Activated T-helper 2 cell treated with anti-CD3 and anti-CD28 coated beads, Interferon-gamma antibody, Interleukin-2, Interleukin-4, amounts not matched to agents 10 μg/mL and 5 μg/mL and 100 μg/mL, durations not matched to agents 14 hours and 24 hours and 36 hours (primary cell): ENCODE measurements around the gene PCYOX1L. TPM values are rescaled to one million over a fixed set of nuclear protein-coding genes. Genes with fewer than 3 reads are reported as not detected.
"Not testable (repeated sequence)": the region's sequence is repeated elsewhere in the genome, so short reads cannot be mapped to it uniquely, and the experiment has no call there.

Source experiments
- DNase-seq: peaks from one replicate; pipeline ENCODE4 v3.0.0; 2021; ENCODE audit warnings: low spot score
- H3K27ac Mint-ChIP-seq: one replicate; pipeline ENCODE4 v1.8.0; 2021; ENCODE audit warnings: mixed read lengths
- H3K27me3 Mint-ChIP-seq: one replicate; pipeline ENCODE4 v1.8.0; 2021; ENCODE audit warnings: low read depth, mixed read lengths
- H3K36me3 Mint-ChIP-seq: one replicate; pipeline ENCODE4 v1.8.0; 2021; ENCODE audit warnings: low read depth, mixed read lengths
- H3K4me1 Mint-ChIP-seq: one replicate; pipeline ENCODE4 v1.8.0; 2021; ENCODE audit warnings: low read depth, mixed read lengths
- H3K4me3 Mint-ChIP-seq: one replicate; pipeline ENCODE4 v1.8.0; 2021; ENCODE audit warnings: low read depth, mild to moderate bottlenecking, moderate library complexity, mixed read lengths
- H3K9me3 Mint-ChIP-seq: one replicate; pipeline ENCODE4 v1.8.0; 2021; ENCODE audit warnings: mixed read lengths
- intact Hi-C: fragments of 100-400 bp; cut with micrococcal nuclease; formaldehyde crosslinking; loops from one replicate; pipeline ENCODE4 v1.15.1; 2023
- total RNA-seq: library from RNA; stranded (reverse); gene quantifications from 2 replicates; pipeline ENCODE4 v1.2.3, GENCODE V29; 2022

Gene PCYOX1L
- total RNA-seq, 1 donor from 2014 or later: 17.8 TPM

DNA sequence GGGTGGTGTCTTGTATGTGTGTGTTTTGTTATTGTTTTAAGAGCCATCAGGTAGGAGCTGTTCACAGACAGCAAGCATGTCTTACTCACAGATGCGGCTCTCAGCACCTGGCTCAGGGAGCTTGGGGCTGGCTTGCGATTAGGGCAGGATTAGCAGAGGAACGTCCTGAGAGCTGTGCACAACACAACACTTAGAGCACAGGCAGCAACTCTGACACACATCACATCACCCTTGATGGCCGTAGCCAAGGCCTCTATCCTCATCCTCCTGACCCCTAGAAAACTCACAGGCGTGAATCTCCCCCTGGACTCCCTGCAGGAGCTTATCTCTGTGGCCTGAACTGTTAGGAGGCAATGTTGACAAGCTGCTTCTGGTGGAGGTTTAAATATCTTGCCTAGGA is 28.3 kb downstream of the PCYOX1L start:
- no peak overlapping the region for H3K4me3 Mint-ChIP-seq
- intact Hi-C loops: no loop called here
- H3K4me1 Mint-ChIP-seq: no peaks in the 10 kb centered on the region
- no peaks in the 10 kb centered on the region for H3K9me3 Mint-ChIP-seq
- no peak overlapping the region for H3K27ac Mint-ChIP-seq
- H3K36me3 Mint-ChIP-seq: no peaks in the 10 kb centered on the region
- peaks cover 9% of the 10 kb centered on the region for H3K27me3 Mint-ChIP-seq
- no peak for DNase-seq

DNA sequence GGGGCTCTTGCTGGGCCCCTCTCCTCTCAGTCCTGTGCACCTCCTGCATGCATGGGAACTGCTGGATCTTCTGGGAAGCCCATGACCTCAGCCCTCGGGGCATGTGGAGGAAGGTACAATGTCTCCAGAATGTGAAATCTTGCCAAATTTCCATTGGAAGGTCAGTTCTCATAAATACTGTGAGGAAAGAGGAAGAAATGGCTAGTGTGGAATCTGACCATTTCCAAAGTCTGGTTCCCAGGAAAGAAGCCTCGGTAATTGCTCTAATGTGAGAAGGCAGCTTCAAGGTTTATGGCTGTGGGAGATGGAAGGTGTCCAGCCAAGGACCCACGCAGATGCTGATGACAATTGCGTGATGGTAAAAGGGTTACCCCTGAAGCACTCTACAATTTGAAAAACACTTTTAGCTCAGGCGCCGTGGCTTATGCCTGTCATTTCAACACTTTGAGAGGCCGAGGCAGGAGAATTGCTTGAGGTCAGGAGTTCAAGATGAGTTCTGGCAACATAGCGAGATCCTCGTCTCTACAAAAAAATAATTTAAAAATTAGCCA is 29.3 kb downstream of the PCYOX1L start:
- no peaks in the 10 kb centered on the region for H3K36me3 Mint-ChIP-seq
- no peaks in the 10 kb centered on the region for H3K9me3 Mint-ChIP-seq
- no peak overlapping the region for H3K27ac Mint-ChIP-seq
- H3K4me1 Mint-ChIP-seq: no peaks in the 10 kb centered on the region
- intact Hi-C loops: no loop called here
- peaks cover 9% of the 10 kb centered on the region for H3K27me3 Mint-ChIP-seq
- no peak overlapping the region for H3K4me3 Mint-ChIP-seq
- DNase-seq: no peak

- no peak overlapping the region for H3K27ac Mint-ChIP-seq
- no peaks in the 10 kb centered on the region for H3K4me1 Mint-ChIP-seq
- no peak overlapping the region for H3K4me3 Mint-ChIP-seq
- no peaks in the 10 kb centered on the region for H3K36me3 Mint-ChIP-seq
- no peaks in the 10 kb centered on the region for H3K9me3 Mint-ChIP-seq
- H3K27me3 Mint-ChIP-seq: peaks cover 9% of the 10 kb centered on the region
- intact Hi-C loops: no loop called here
- no peak for DNase-seq
These were observed 30.1 kb downstream of the PCYOX1L start for GRCh38 chr5:149387982-149388381.

- no peaks in the 10 kb centered on the region for H3K36me3 Mint-ChIP-seq
- H3K4me3 Mint-ChIP-seq: no peak overlapping the region
- H3K27me3 Mint-ChIP-seq: peaks cover 9% of the 10 kb centered on the region
- H3K27ac Mint-ChIP-seq: no peak overlapping the region
- DNase-seq: no peak
- no peaks in the 10 kb centered on the region for H3K9me3 Mint-ChIP-seq
- H3K4me1 Mint-ChIP-seq: no peaks in the 10 kb centered on the region
- intact Hi-C loops: no loop called here
These were observed 30.8 kb downstream of the PCYOX1L start for GRCh38 chr5:149388498-149389190.

DNA sequence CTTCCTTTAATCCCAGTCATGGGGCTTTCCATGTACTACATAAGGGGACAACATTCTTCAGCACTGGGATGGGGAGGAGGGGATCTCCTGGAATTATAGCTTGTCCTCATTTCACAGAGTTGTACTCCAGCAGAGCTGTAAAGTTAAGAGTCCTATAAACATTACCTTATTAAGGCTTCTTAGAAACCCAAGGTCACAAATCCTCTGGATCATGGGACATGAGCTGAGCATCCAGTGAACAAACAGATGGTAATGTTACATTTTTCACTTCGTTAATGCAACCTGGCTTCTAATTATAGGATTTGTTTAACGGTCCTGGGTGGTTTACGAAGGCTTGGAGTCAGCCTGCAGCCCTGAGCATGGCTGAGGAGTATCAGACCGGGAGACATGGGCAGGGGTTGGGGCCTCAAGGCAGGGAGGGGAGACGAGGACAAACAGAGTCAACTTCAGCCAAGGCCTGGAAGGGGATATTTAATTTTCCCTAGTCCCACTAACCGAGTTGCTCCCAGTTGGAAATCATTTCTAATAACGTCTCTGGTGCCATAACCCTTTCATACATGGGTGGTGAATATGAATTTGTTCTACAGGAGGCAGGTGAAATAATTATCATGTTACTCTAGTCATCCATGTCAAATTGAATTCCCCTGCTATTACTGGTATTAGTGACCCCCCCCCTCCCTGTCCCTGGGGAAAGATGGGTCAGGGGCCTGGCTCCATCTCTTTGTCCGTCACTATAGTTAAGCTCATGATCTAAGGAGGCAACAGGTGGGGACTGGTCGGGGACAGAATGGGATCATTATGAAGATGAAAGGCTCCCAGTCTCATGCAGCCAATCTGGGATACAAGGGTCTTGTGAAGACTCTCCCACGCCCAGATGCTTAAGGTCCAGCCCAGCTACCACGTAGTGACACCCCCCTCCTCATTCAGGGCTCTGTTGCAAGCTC is 32.0 kb downstream of the PCYOX1L start:
- Mint-ChIP-seq H3K4me3 (no peak overlapping the region), H3K36me3 (no peaks in the 10 kb centered on the region), H3K27me3 (peaks cover 9% of the 10 kb centered on the region), H3K4me1 (no peaks in the 10 kb centered on the region), H3K27ac (no peak overlapping the region), H3K9me3 (no peaks in the 10 kb centered on the region)
- intact Hi-C loops: no loop called here
- no peak for DNase-seq

GRCh38 chr5:149391076-149391475 is 33.2 kb downstream of the PCYOX1L start:
- H3K27ac Mint-ChIP-seq, H3K4me1 Mint-ChIP-seq, H3K4me3 Mint-ChIP-seq, H3K9me3 Mint-ChIP-seq, H3K36me3 Mint-ChIP-seq, intact Hi-C loops, H3K27me3 Mint-ChIP-seq, DNase-seq: not testable (repeated sequence)

DNA sequence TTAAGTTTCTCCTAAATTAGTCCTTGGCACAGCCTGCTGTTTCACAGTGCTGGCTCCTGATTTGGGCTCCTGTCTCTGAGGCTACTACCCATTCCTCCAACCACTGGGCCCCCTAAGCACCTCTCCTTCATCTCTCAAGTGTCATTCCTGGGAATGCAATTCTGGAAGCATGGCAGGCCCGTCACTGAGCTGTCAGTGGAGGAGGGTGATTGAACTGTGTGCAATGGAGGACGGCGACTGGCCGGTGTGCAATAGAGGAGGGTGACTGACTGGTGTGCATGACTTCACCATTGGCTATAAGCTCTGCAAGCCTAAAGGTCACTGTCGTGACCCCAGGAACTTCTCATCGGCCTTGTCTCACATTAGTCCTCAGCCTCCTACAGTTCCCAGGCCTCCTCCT is 33.7 kb downstream of the PCYOX1L start:
- intact Hi-C loops: no loop called here

DNA sequence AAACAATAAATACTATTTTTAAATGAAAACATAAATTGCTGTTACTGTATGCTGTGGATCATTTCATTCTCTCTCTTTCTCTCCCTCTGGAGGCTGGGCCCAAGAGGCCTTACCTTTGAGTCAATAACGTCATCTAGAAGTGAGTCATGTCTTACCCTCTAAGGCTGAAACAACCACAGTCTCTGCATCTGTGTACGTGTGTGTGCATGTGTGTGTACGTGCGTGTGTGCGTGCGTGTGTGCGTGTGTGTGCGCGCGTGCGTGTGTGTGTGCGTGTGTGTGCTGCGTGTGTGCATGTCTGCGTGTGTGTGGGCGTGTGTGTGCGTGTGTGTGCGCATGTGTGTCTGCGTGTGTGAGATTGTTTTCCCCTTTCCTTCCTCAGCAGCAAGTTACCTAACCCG is 34.9 kb downstream of the PCYOX1L start:
- intact Hi-C loops: no loop called here
- DNase-seq: no peak
- no peak overlapping the region for H3K4me3 Mint-ChIP-seq
- peaks cover 11% of the 10 kb centered on the region for H3K27me3 Mint-ChIP-seq
- no peaks in the 10 kb centered on the region for H3K36me3 Mint-ChIP-seq
- no peak overlapping the region for H3K27ac Mint-ChIP-seq
- no peaks in the 10 kb centered on the region for H3K9me3 Mint-ChIP-seq
- no peaks in the 10 kb centered on the region for H3K4me1 Mint-ChIP-seq

More for the DNA sequence above, 33.7 kb downstream of the PCYOX1L start:
- Mint-ChIP-seq H3K27me3 (peaks cover 9% of the 10 kb centered on the region), H3K4me1 (no peaks in the 10 kb centered on the region), H3K9me3 (no peaks in the 10 kb centered on the region), H3K4me3 (no peak overlapping the region), H3K36me3 (no peaks in the 10 kb centered on the region), H3K27ac (no peak overlapping the region)
- DNase-seq: no peak

DNA sequence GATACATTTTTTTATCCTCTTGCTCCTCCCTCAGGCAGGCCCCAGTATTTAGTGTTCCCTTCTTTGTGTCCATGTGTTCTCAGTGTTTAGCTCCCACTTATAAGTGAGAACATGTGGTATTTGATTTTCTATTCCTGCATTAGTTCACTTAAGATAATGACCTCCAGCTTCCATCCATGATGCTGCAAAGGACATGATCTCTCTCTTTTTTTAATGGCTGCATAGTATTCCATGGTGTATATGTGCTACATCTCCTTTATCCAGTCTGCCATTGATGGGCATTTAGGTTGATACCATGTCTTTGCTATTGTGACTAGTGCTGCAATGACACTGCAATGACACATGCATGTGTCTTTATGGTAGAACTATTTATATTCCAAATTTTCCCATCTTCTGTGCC is 37.1 kb downstream of the PCYOX1L start:
- H3K27ac Mint-ChIP-seq, H3K27me3 Mint-ChIP-seq: not testable (repeated sequence)

DNA sequence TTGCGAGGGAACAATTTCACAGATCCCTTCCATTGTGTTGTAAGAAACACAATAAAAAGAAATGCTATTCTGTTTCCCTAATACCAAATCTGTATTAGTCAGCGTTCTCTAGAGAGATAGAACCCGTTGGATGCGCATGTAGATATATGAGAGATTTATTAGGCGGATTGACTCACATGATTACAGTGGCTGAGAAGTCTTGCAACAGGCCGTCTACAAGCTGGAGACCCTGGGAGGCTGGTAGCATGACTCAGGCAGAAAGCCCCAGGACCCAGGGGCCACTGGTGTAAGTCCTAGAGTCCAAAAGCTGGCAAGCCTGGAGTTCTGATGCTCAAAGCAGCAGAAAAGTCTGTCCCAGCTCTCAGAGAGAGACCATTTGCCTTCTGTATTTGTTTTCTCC is 39.7 kb downstream of the PCYOX1L start:
- intact Hi-C loops: no loop called here
- no peak for DNase-seq
- H3K36me3 Mint-ChIP-seq: no peaks in the 10 kb centered on the region
- no peaks in the 10 kb centered on the region for H3K9me3 Mint-ChIP-seq
- no peak overlapping the region for H3K4me3 Mint-ChIP-seq
- no peak overlapping the region for H3K27ac Mint-ChIP-seq
- no peaks in the 10 kb centered on the region for H3K4me1 Mint-ChIP-seq
- H3K27me3 Mint-ChIP-seq: peaks cover 2% of the 10 kb centered on the region

More for the DNA sequence above, 37.1 kb downstream of the PCYOX1L start:
- DNase-seq, H3K9me3 Mint-ChIP-seq, H3K4me1 Mint-ChIP-seq, H3K4me3 Mint-ChIP-seq, H3K36me3 Mint-ChIP-seq, intact Hi-C loops: not testable (repeated sequence)

GRCh38 chr5:149398747-149399266 is 41.0 kb downstream of the PCYOX1L start:
- H3K4me1 Mint-ChIP-seq, H3K27me3 Mint-ChIP-seq, intact Hi-C loops, H3K4me3 Mint-ChIP-seq, H3K27ac Mint-ChIP-seq, DNase-seq, H3K9me3 Mint-ChIP-seq, H3K36me3 Mint-ChIP-seq: not testable (repeated sequence)

DNA sequence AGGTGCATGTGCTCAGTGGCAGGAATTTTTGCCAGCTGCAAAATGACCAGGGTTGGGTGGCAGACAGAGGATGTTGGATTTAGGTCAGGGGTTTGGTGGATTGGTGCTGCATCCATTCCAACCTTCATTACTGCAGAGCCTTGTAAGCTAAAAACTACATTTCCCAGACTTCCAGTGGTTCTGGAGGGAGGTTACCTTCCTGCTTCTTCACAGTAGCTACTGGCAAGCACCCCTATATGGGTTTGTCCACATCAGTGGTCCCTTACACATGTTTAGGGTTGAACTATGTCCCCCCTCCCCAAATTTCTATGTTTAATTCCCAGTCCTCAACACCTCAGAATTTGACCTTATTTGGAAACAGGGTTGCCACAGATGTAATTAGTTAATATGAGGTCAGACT is 41.9 kb downstream of the PCYOX1L start:
- no peak for DNase-seq
- H3K27ac Mint-ChIP-seq: no peak overlapping the region
- no peaks in the 10 kb centered on the region for H3K4me1 Mint-ChIP-seq
- intact Hi-C loops: no loop called here
- no peaks in the 10 kb centered on the region for H3K9me3 Mint-ChIP-seq
- no peak overlapping the region for H3K4me3 Mint-ChIP-seq
- H3K27me3 Mint-ChIP-seq: peaks cover 2% of the 10 kb centered on the region
- H3K36me3 Mint-ChIP-seq: no peaks in the 10 kb centered on the region

DNA sequence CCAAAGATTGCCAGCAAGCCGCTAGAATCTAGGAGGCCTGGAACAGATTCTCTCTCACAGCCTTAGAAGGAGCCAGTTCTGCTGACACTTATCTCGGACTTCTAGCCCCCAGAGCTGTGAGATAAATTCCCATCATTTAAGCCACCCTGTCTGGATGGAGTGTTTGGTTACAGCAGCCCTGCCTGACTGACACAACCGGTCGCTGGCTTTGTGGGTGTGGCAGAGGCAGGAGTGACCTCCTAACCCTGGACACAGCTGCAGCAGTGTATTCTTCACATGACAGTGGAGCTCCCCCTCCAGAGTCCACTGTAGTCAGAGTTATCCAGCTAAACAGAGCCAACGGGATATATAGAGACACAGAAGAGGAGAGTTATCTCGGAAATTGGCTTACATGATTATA is 42.5 kb downstream of the PCYOX1L start:
- no peak overlapping the region for H3K4me3 Mint-ChIP-seq
- peaks cover 2% of the 10 kb centered on the region for H3K27me3 Mint-ChIP-seq
- H3K36me3 Mint-ChIP-seq: no peaks in the 10 kb centered on the region
- intact Hi-C loops: no loop called here
- no peak for DNase-seq
- no peaks in the 10 kb centered on the region for H3K4me1 Mint-ChIP-seq
- no peaks in the 10 kb centered on the region for H3K9me3 Mint-ChIP-seq
- no peak overlapping the region for H3K27ac Mint-ChIP-seq
